A172 (cell line): ENCODE results near the gene ZMYM2. TPM values are rescaled to one million over a fixed set of nuclear protein-coding genes. Genes with fewer than 3 reads are reported as not detected.

ENCODE experiments used
- DNase-seq: peaks from one replicate; pipeline ENCODE4 v3.0.0-alpha.2; 2015; ENCODE audit warnings: low spot score
- total RNA-seq: library from RNA; depleted of rRNA; stranded (reverse); fragments of >200 nt; shearing (Covaris generic); gene quantifications from 2 replicates; pipeline ENCODE4 v1.2.3, GENCODE V29; 2014; rRNA removed

ZMYM2 gene
- total RNA-seq, 1 experiment from 2014 or later, result 30.1 TPM

DNA sequence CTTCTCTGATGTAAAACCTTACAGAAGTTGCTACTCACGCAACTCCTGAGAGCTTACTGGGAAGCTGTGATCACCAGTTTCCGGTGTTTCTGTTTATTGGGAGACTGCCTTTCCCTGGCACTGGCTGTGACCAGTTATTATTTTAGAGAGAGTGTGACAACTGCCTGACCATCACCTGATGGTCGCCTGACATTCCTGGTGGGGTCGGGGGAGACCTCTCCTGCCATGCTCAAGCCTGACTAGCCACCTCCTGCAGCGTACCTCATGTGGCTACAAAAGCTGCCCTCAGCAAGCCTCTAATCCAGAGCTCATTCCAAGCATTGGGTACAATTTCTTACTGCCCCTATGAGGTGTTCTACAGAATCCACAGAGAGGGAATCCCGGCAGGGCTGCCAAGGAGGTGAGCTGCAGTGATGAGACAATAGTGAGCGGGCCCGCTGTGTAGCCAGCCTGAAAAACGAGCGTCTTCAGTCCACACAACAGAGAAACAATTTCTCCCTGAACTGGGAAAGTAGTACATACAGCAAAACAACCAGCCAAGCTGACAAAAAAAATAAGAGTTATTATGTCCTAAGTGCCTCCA lies 173.6 kb downstream of the ZMYM2 start:
- DNase-seq, result no peak

DNA sequence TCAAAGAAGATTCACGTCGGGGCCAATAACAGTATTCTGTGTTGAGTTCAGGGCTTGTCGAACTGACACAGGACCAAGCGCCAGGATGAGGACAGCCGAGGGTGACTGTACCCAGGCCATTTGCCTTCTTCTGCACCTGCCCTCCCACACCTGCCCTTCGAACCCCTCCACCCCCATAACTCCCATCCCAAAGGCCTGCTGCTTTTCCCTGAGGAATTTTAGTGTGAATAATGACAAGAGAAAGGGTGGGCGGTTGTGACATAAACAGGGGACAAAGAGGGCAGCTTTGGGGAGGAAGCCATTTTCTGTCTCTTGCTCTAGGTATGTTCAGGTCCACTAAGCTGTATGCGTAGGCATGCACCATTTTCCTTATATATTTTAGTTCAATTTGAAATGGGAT lies 176.2 kb downstream of the ZMYM2 start:
- DNase-seq, result no peak

DNA sequence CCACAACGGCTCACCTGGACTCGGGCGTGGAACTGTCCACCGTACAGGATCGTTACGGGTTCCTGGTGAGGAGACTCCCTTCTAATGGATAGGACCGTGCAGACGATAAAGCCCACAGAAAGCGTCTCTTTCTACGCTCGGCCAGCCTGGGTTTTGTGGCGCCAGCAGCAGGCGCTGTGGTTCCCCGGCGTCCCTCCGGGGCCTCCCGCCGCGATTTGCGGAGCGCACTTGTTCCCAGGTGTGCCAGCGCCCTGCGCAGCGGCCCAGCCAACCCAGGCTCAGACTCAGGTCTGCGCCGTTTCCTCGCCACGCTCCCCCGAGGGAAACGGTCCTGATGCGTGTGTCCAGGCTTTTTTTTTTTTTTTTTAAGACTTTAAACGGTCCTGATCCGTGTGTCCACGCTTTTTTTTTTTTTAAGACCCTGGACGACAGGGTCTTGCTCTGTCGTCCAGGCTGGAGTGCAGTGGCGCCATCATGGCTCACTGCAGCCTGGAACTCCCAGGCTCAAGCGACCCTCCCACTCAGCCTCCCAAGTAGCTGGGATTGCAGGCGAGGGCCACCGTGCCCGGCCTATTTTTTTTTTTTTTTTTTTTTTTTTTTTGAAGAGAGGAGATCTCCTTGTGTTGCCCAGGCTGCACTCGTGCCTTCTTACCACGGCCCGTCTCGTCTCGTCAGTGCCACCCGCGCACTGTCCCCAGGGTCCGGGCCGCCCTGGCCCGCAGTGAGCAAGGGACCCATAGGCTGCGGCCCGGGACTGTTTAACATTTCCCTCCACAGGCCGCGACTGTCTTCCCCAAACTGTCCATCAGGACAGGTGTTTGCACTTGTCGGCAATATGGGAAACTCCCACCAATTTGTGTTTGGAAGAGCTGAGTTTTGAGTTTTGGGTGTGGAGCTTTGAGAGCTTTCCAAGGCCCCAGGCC lies 178.5 kb downstream of the ZMYM2 start:
- DNase-seq, result no peak

DNA sequence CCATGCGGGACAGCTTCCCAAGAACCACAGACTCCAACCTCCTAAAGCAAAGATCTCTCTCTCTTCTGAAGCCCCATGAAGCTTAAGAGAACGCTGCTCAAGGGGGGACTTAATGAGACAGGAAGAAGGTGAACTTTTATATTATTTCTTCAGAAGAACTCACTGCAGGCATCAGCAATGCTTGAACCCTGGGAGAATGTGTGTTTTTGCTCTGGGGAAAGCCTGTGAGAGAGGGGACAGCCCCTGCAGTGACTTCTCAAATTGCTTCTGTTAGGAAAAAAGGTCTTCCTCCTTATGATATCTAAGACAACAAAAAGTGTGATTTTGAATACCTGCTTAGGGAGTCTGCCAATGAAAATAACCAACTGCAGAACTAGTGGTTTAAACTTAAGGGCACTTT lies 179.3 kb downstream of the ZMYM2 start:
- DNase-seq, result no peak

DNA sequence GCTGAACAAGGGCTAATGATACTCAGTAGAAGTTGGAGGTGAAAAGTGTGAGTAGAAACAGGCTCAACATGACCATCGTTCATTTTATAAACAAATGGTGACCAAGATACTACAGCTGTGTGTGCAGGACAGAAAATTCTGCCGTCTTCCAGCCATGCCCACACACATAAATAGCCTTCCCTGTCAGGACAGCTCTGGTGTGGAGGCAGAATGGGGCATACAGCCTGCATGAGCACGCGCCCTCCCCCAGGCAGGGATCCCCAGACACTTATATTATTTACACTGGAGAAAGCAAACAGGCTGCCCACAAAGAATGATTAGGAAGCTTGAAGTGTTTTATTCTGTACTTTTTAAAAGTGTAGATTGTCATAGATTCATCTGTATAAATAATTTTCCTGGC lies 182.0 kb downstream of the ZMYM2 start:
- DNase-seq, result no peak

Other genes with a start within 250 kb of the ZMYM2 start
- gene PSPC1, start 175.8 kb upstream of the ZMYM2 start, total RNA-seq, result 76.0 and 76.4 TPM in 2 replicates
- 15.7 and 22.6 TPM in 2 replicates for gene ZMYM5, start 95.1 kb upstream of the ZMYM2 start, total RNA-seq
- 0.52 and 1.6 TPM in 2 replicates for gene GJA3, start 202.3 kb downstream of the ZMYM2 start, total RNA-seq
- gene GJB2, start 234.2 kb downstream of the ZMYM2 start, total RNA-seq, result 0.45 and 0.65 TPM in 2 replicates